Measurements from ENCODE around the gene CCDC92B.

- TF ChIP-seq, protein P1, sequence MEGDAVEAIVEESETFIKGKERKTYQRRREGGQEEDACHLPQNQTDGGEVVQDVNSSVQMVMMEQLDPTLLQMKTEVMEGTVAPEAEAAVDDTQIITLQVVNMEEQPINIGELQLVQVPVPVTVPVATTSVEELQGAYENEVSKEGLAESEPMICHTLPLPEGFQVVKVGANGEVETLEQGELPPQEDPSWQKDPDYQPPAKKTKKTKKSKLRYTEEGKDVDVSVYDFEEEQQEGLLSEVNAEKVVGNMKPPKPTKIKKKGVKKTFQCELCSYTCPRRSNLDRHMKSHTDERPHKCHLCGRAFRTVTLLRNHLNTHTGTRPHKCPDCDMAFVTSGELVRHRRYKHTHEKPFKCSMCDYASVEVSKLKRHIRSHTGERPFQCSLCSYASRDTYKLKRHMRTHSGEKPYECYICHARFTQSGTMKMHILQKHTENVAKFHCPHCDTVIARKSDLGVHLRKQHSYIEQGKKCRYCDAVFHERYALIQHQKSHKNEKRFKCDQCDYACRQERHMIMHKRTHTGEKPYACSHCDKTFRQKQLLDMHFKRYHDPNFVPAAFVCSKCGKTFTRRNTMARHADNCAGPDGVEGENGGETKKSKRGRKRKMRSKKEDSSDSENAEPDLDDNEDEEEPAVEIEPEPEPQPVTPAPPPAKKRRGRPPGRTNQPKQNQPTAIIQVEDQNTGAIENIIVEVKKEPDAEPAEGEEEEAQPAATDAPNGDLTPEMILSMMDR (IDR thresholded peaks at IDR 0.05), result no peak
- TF ChIP-seq POLR2A (IDR thresholded peaks at IDR 0.05) (no peak), EP300 (IDR thresholded peaks at IDR 0.05) (no peak)
Measured at GRCh38 chr17:2789700-2790099, 40.2 kb upstream of the CCDC92B start.

Data from ovary (tissue), 3 donors.